SK-N-SH (cell line): Measurements from ENCODE around the gene C2orf66. TPM values are rescaled to one million over a fixed set of nuclear protein-coding genes. Genes with fewer than 3 reads are reported as not detected.

Source experiments
- CTCF ChIA-PET: fragments of 300-600, 350-600 bp; formaldehyde crosslinking; extraction: SDS; loops from one replicate; lab custom pipeline; 2021; lab: Yijun Ruan, JAX
- POLR2A ChIA-PET: fragments of 350-600 bp; sonication (Branson Sonifier 250); formaldehyde crosslinking; extraction: SDS; loops from one replicate; lab custom pipeline; 2020; ENCODE audit warnings: antibody characterized with exemption, inconsistent platforms; lab: Yijun Ruan, JAX
- DNase-seq: peaks from one replicate; pipeline ENCODE4 v3.0.0; 2012
- H2AFZ ChIP-seq: fragments of 200-600 bp; sonication (generic); 2 replicates; pipeline ENCODE4 v1.8.1; 2016; ENCODE audit warnings: antibody characterized with exemption, mild to moderate bottlenecking, low read depth
- H3F3A ChIP-seq: fragments of 200-600 bp; sonication (generic); replicated peaks from 2 replicates; pipeline ENCODE3; 2016; ENCODE audit warnings: antibody characterized with exemption, mild to moderate bottlenecking; ENCODE audit not compliant: insufficient read depth
- H3K27ac ChIP-seq, 2 experiments: fragments of 200-500 bp in 1 of 2; fragments of 200-600 bp in 1 of 2; sonication (Bioruptor generic) in 1 of 2; sonication (generic), shearing (Covaris generic) in 1 of 2; 2 replicates each; pipeline versions ENCODE4 v1.5.1 to v1.6.1; 2014 to 2016; ENCODE audit warnings: low read depth in 2 of 2, inconsistent platforms in 1 of 2, low read length in 1 of 2, mild to moderate bottlenecking in 1 of 2, mixed read lengths in 1 of 2
- H3K27me3 ChIP-seq: fragments of 200-600 bp; sonication (generic), shearing (Covaris generic); 2 replicates; pipeline ENCODE4 v1.6.1; 2016; ENCODE audit warnings: mixed run types; ENCODE audit not compliant: insufficient read depth
- H3K36me3 ChIP-seq, 2 experiments: fragments of 200-500 bp in 1 of 2; fragments of 200-600 bp in 1 of 2; sonication (Bioruptor generic) in 1 of 2; sonication (generic) in 1 of 2; replicated peaks in 1 of 2; 2 replicates each; pipeline versions ENCODE3 to v1.5.1; 2014 to 2016; ENCODE audit warnings: low read length in 1 of 2, mild to moderate bottlenecking in 1 of 2; ENCODE audit not compliant: insufficient read depth in 2 of 2, control insufficient read depth in 1 of 2
- H3K4me1 ChIP-seq, 2 experiments: fragments of 200-500 bp in 1 of 2; fragments of 200-600 bp in 1 of 2; sonication (Bioruptor generic) in 1 of 2; sonication (generic), shearing (Covaris generic) in 1 of 2; 2 replicates each; pipeline versions ENCODE4 v1.5.1 to v1.6.1; 2014 to 2016; ENCODE audit warnings: low read depth in 1 of 2, low read length in 1 of 2, mixed run types in 1 of 2; ENCODE audit not compliant: insufficient read depth in 2 of 2, control insufficient read depth in 1 of 2
- H3K4me2 ChIP-seq: fragments of 200-600 bp; sonication (generic), shearing (Covaris generic); 2 replicates; pipeline ENCODE4 v1.6.1; 2017; ENCODE audit warnings: mixed run types
- H3K4me3 ChIP-seq, 2 experiments: fragments of 200-500 bp in 1 of 2; fragments of 200-600 bp in 1 of 2; sonication (Bioruptor generic) in 1 of 2; sonication (generic), shearing (Covaris generic) in 1 of 2; 2 replicates each; pipeline versions ENCODE4 v1.5.1 to v1.8.1; 2014 to 2016; ENCODE audit warnings: low read depth in 2 of 2, inconsistent platforms in 1 of 2, low read length in 1 of 2, mild to moderate bottlenecking in 1 of 2, mixed read lengths in 1 of 2, moderate library complexity in 1 of 2
- H3K79me2 ChIP-seq: fragments of 200-600 bp; sonication (generic); 2 replicates; pipeline ENCODE4 v1.8.1; 2017; ENCODE audit warnings: mild to moderate bottlenecking; ENCODE audit not compliant: insufficient read depth
- H3K9ac ChIP-seq: fragments of 200-600 bp; sonication (generic); 2 replicates; pipeline ENCODE4 v1.6.1; 2017; ENCODE audit warnings: mixed run types
- H3K9me2 ChIP-seq: fragments of 200-600 bp; sonication (generic); 2 replicates; pipeline ENCODE4 v1.6.1; 2017; ENCODE audit warnings: mixed run types
- H3K9me3 ChIP-seq: fragments of 200-600 bp; sonication (generic); 2 replicates; pipeline ENCODE4 v1.6.1; 2017; ENCODE audit warnings: mixed run types, mild to moderate bottlenecking, moderate library complexity
- H4K20me1 ChIP-seq: fragments of 200-600 bp; sonication (generic); 2 replicates; pipeline ENCODE4 v1.6.1; 2017; ENCODE audit warnings: mild to moderate bottlenecking, mixed run types; ENCODE audit not compliant: insufficient read depth
- ELF1 ChIP-seq: IDR thresholded peaks from 2 replicates; pipeline ENCODE4 v1.4.0; 2012
- EP300 ChIP-seq, 2 experiments: IDR thresholded peaks; 2 replicates each; pipeline versions ENCODE4 v1.4.0 to v1.6.1; 2012; ENCODE audit warnings: borderline replicate concordance in 1 of 2, low read depth in 1 of 2, low read length in 1 of 2
- EZH2phosphoT487 ChIP-seq: fragments of 200-600 bp; sonication (generic); IDR thresholded peaks from 2 replicates; pipeline ENCODE4 v1.6.1; 2017; ENCODE audit warnings: low read depth, mixed run types, mild to moderate bottlenecking, antibody characterized with exemption, moderate library complexity, borderline replicate concordance
- FOXM1 ChIP-seq: IDR thresholded peaks from 2 replicates; pipeline ENCODE4 v1.4.0; 2012; ENCODE audit warnings: low read depth, mild to moderate bottlenecking
- IRF3 ChIP-seq: fragments of 150-350 bp; IDR thresholded peaks from 2 replicates; pipeline ENCODE4 v1.6.1; 2016; ENCODE audit warnings: mild to moderate bottlenecking, low read depth, low read length
- MAX ChIP-seq: IDR thresholded peaks from 2 replicates; pipeline ENCODE4 v1.4.0; 2012; ENCODE audit warnings: low read depth
- MEF2A ChIP-seq: IDR thresholded peaks from 2 replicates; pipeline ENCODE4 v1.4.0; 2012; ENCODE audit warnings: low read depth, borderline replicate concordance
- POLR2AphosphoS5 ChIP-seq: IDR thresholded peaks from 2 replicates; pipeline ENCODE4 v1.6.1; 2012; ENCODE audit warnings: low read depth, low read length
- RCOR1 ChIP-seq: fragments of 150-350 bp; IDR thresholded peaks from 2 replicates; pipeline ENCODE4 v1.6.1; 2017; ENCODE audit warnings: antibody characterized with exemption, low read length
- REST ChIP-seq: IDR thresholded peaks from 2 replicates; pipeline ENCODE4 v1.6.1; 2012; ENCODE audit warnings: mild to moderate bottlenecking, low read depth, low read length, moderate library complexity
- RXRA ChIP-seq: IDR thresholded peaks from 2 replicates; pipeline ENCODE4 v1.4.0; 2012; ENCODE audit warnings: low read depth, mild to moderate bottlenecking, borderline replicate concordance
- SIN3A ChIP-seq: IDR thresholded peaks from 2 replicates; pipeline ENCODE4 v1.6.1; 2012; ENCODE audit warnings: low read depth, mild to moderate bottlenecking, low read length, moderate library complexity, borderline replicate concordance
- TEAD4 ChIP-seq: IDR thresholded peaks from 2 replicates; pipeline ENCODE4 v1.4.0; 2012; ENCODE audit warnings: mild to moderate bottlenecking, borderline replicate concordance; ENCODE audit not compliant: insufficient read depth
- ZBTB33 ChIP-seq: IDR thresholded peaks from 2 replicates; pipeline ENCODE4 v1.4.0; 2012; ENCODE audit warnings: low read depth, borderline replicate concordance
- WGBS: methylation state at CpG from one replicate; pipeline ENCODE4 v1.1.6; 2017; ENCODE audit warnings: low lambda C conversion rate; 5-methylcytosine and 5-hydroxymethylcytosine counted together
- polyA plus RNA-seq, 3 experiments: library from polyadenylated mRNA; depleted of rRNA; stranded (reverse); fragments of >200 nt; gene quantifications; 2 replicates each; pipeline ENCODE4 v1.2.3, GENCODE V29; 2012

The C2orf66 gene
- polyA plus RNA-seq, 1 of the 3 experiments (the other 2 are of a cell fraction): 0.64 TPM

GRCh38 chr2:196854629-196855028 lies 45.5 kb upstream of the C2orf66 start:
- H4K20me1 ChIP-seq: no peaks in the 10 kb centered on the region
- H3K4me1 ChIP-seq: peaks cover 0 to 2% of the 10 kb centered on the region in 2 experiments; a peak in 2 of 4 replicates
- H3K4me3 ChIP-seq: no peak overlapping the region
- H2AFZ ChIP-seq: no peak overlapping the region
- ChIA-PET POLR2A (no interaction called here), CTCF (interaction anchor here (0.7 kb wide), 1 partner anchor 21 kb away, joined by 4 read pairs; no protein-coding TSS in a partner anchor)
- no peak overlapping the region for H3K27ac ChIP-seq
- no peak for DNase-seq
- no peaks in the 10 kb centered on the region for H3K27me3 ChIP-seq
- no peak overlapping the region for H3K4me2 ChIP-seq
- no peaks in the 10 kb centered on the region for H3K9me3 ChIP-seq
- H3K9ac ChIP-seq: no peak overlapping the region
- WGBS: 80% methylated on average over 1 of the region's 1 CpG
- no peaks in the 10 kb centered on the region for H3K79me2 ChIP-seq
- H3K36me3 ChIP-seq: peaks cover 11 to 24% of the 10 kb centered on the region in 2 experiments
- TF ChIP-seq EZH2phosphoT487: no peak
- no peak for TF ChIP-seq TEAD4
- TF ChIP-seq POLR2AphosphoS5: no peak
- TF ChIP-seq ELF1: no peak
- TF ChIP-seq RXRA: no peak
- no peak for TF ChIP-seq IRF3
- no peak for TF ChIP-seq SIN3A
- TF ChIP-seq ZBTB33: no peak
- TF ChIP-seq REST: no peak
- TF ChIP-seq FOXM1: no peak
- TF ChIP-seq MAX: no peak
- TF ChIP-seq EP300 (IDR thresholded peaks at IDR 0.05; ENCODE audit: borderline replicate concordance in 1 of 2, low read depth in 1 of 2, low read length in 1 of 2): no peak
- TF ChIP-seq MEF2A: no peak
- no peak for TF ChIP-seq RCOR1
- peaks cover 4% of the 10 kb centered on the region for H3F3A ChIP-seq
- no peaks in the 10 kb centered on the region for H3K9me2 ChIP-seq
